HepG2 (cell line): ENCODE data around the gene SYNE1. TPM values are rescaled to one million over a fixed set of nuclear protein-coding genes. Genes with fewer than 3 reads are reported as not detected.

Source experiments
- ATAC-seq: fragments of 200-7000 bp; cut with Tn5 transposase; 3 replicates; pipeline ENCODE4 v1.9.1; 2020; ENCODE audit warnings: mild to moderate bottlenecking, moderate library complexity
- BruUV-seq: library from RNA; stranded (reverse); fragments of 400-500 nt; replicated peaks from 2 replicates; lab custom pipeline; 2021; lab: Mats Ljungman, UMichigan
- CTCF ChIA-PET: fragments of 300-600 bp; formaldehyde crosslinking; extraction: SDS; loops from one replicate; lab custom pipeline; 2021; ENCODE audit warnings: low total read pairs, inconsistent platforms, low intra/inter-chr PET ratio; lab: Yijun Ruan, JAX
- POLR2A ChIA-PET: fragments of 350-600 bp; sonication (Branson Sonifier 250); formaldehyde crosslinking; loops from one replicate; lab custom pipeline; 2020; ENCODE audit warnings: antibody characterized with exemption, inconsistent platforms; lab: Yijun Ruan, JAX
- DNase-seq: peaks from one replicate; pipeline ENCODE4 v3.0.0-alpha.2; 2015; ENCODE audit warnings: low spot score
- FAIRE-seq: peaks from 3 replicates; lab custom pipeline; 2011; peaks lifted over from hg19 to GRCh38; lab: Jason Lieb, UNC
- H2AFZ ChIP-seq: one replicate; pipeline ENCODE4 v1.6.1; 2011; ENCODE audit warnings: low read length, inconsistent platforms
- H3K27ac ChIP-seq: fragments of 300-600 bp; 3 replicates; pipeline ENCODE4 v1.8.0; 2011; ENCODE audit warnings: mixed run types, mild to moderate bottlenecking, mixed read lengths, low read length, inconsistent platforms; ENCODE audit not compliant: insufficient read depth; ENCODE audit errors: extremely low read length
- H3K27me3 ChIP-seq, 2 experiments: fragments of 200-600 bp in 1 of 2; 2 replicates in 1 of 2; 3 replicates in 1 of 2; pipeline versions ENCODE4 v1.6.0 to v1.8.0; 2011; ENCODE audit warnings: low read length in 2 of 2, mild to moderate bottlenecking in 2 of 2, moderate library complexity in 2 of 2, inconsistent platforms in 1 of 2; ENCODE audit not compliant: insufficient read depth in 2 of 2, control insufficient read depth in 1 of 2
- H3K36me3 ChIP-seq, 2 experiments: fragments of 200-600 bp in 1 of 2; replicated peaks in 1 of 2; 2 replicates in 1 of 2; 3 replicates in 1 of 2; pipeline versions ENCODE4 v1.5.1 to v1.8.0; 2011; ENCODE audit warnings: low read length in 2 of 2, inconsistent platforms in 1 of 2; ENCODE audit not compliant: insufficient read depth in 2 of 2, control insufficient read depth in 1 of 2
- H3K4me1 ChIP-seq: 2 replicates; pipeline ENCODE4 v1.5.1; 2012; ENCODE audit warnings: low read length, inconsistent platforms; ENCODE audit not compliant: insufficient read depth
- H3K4me2 ChIP-seq: 2 replicates; pipeline ENCODE4 v1.6.0; 2011; ENCODE audit warnings: low read depth, low read length, inconsistent platforms
- H3K4me3 ChIP-seq, 3 experiments: fragments of 200-600 bp in 1 of 3; sonication (generic), shearing (Covaris generic) in 1 of 3; replicated peaks in 1 of 3; 2 replicates each; pipeline ENCODE4 v1.5.1; 2011 to 2016; ENCODE audit warnings: low read length in 3 of 3, inconsistent platforms in 2 of 3, low read depth in 2 of 3, mild to moderate bottlenecking in 2 of 3, control low read depth in 1 of 3, mixed read lengths in 1 of 3; ENCODE audit not compliant: insufficient read depth in 1 of 3
- H3K79me2 ChIP-seq: one replicate; pipeline ENCODE4 v1.6.1; 2011; ENCODE audit warnings: low read length, inconsistent platforms; ENCODE audit not compliant: insufficient read depth
- H3K9ac ChIP-seq: 2 replicates; pipeline ENCODE4 v1.6.0; 2011; ENCODE audit warnings: mild to moderate bottlenecking, low read depth, low read length, inconsistent platforms; ENCODE audit not compliant: insufficient read depth
- H3K9me3 ChIP-seq: 2 replicates; pipeline ENCODE4 v1.5.1; 2012; ENCODE audit warnings: mild to moderate bottlenecking, low read length
- H4K20me1 ChIP-seq: 2 replicates; pipeline ENCODE4 v1.6.0; 2011; ENCODE audit warnings: inconsistent platforms, mild to moderate bottlenecking, low read length, moderate library complexity; ENCODE audit not compliant: insufficient read depth
- BCL3 ChIP-seq: sonication (generic); formaldehyde crosslinking; IDR thresholded peaks from 2 replicates; pipeline ENCODE4 v1.5.1; 2020; ENCODE audit warnings: mild to moderate bottlenecking, missing genetic modification reagents, moderate library complexity
- CTCF ChIP-seq: sonication (generic); formaldehyde crosslinking; IDR thresholded peaks from 2 replicates; pipeline ENCODE4 v1.5.0; 2020; ENCODE audit warnings: mild to moderate bottlenecking, missing genetic modification reagents, moderate library complexity
- ZNF101 ChIP-seq: sonication (generic); formaldehyde crosslinking; IDR thresholded peaks from 2 replicates; pipeline ENCODE4 v1.4.0; 2020; ENCODE audit warnings: mild to moderate bottlenecking, low read depth, missing genetic modification reagents, borderline replicate concordance
- ZNF142 ChIP-seq: sonication (generic); formaldehyde crosslinking; IDR thresholded peaks from 2 replicates; pipeline ENCODE4 v1.4.0; 2020; ENCODE audit warnings: missing genetic modification reagents
- WGBS: methylation state at CpG from one replicate; pipeline ENCODE4 v1.1.6; 2017; ENCODE audit warnings: low lambda C conversion rate; 5-methylcytosine and 5-hydroxymethylcytosine counted together
- in situ Hi-C: cut with HindIII; loops from 2 replicates; pipeline ENCODE4 v1.10.0; 2017; ENCODE audit warnings: low pct_unique_long_range_greater_than_20kb; ENCODE audit not compliant: extremely low pct_ligation_motif_present
- intact Hi-C: fragments of 100-400 bp; cut with micrococcal nuclease; formaldehyde crosslinking; loops from one replicate; pipeline ENCODE4 v1.10.0; 2022; ENCODE audit not compliant: unreplicated experiment
- polyA plus RNA-seq, 8 experiments: library from polyadenylated mRNA; depleted of rRNA in 3 of 8; stranded (reverse) in 7 of 8; unstranded in 1 of 8; fragments of >200 nt; fragmentation: Illumina TruSeq in 4 of 8; extraction: Trizol in 4 of 8; gene quantifications; 2 replicates each; pipeline versions ENCODE4 v1.2.1 to v1.2.3, GENCODE V29; 2011 to 2016; ENCODE audit warnings: low read depth in 4 of 8, missing spikeins in 1 of 8, mixed read lengths in 1 of 8; ENCODE audit not compliant: insufficient read depth in 1 of 8
- total RNA-seq, 5 experiments: library from RNA; depleted of rRNA; stranded (reverse); fragments of >200 nt; fragmentation: Illumina TruSeq; extraction: Trizol; gene quantifications; 2 replicates each; pipeline ENCODE4 v1.2.3, GENCODE V29; 2016; ENCODE audit warnings: low read depth in 1 of 5

The SYNE1 gene
- total and polyA plus RNA-seq, 2 of the 13 experiments (the other 11 are each of a cell fraction or from before 2014, with no cell fraction given) = 5.5 to 15.9 TPM

GRCh38 chr6:152585236-152585635, 51.9 kb downstream of the SYNE1 start:
- ChIA-PET CTCF (no interaction called here), POLR2A (no interaction called here)
- Histone ChIP-seq H3K79me2 (no peaks in the 10 kb centered on the region), H3K27ac (no peak overlapping the region), H3K4me1 (no peaks in the 10 kb centered on the region), H3K9ac (no peak overlapping the region), H3K27me3 (no peaks in the 10 kb centered on the region), H2AFZ (no peak overlapping the region), H3K9me3 (no peaks in the 10 kb centered on the region), H3K4me2 (no peak overlapping the region), H3K4me3 (no peak overlapping the region), H4K20me1 (no peaks in the 10 kb centered on the region), H3K36me3 (no peaks in the 10 kb centered on the region)
- under 1% methylated on average over 3 of the region's 3 CpGs for WGBS
- intact Hi-C loops = no loop called here
- BruUV-seq = no TSS peak
- DNase-seq (no peak), ATAC-seq (no peak), FAIRE-seq (no peak)
- TF ChIP-seq ZNF142 (CRISPR knock-in tag) = no peak
- TF ChIP-seq CTCF = no peak
- TF ChIP-seq BCL3 (CRISPR knock-in tag) = no peak
- TF ChIP-seq ZNF101 (CRISPR knock-in tag) = no peak
- in situ Hi-C loops = no loop called here
